Epidermal melanocyte (primary cell): ENCODE data around the gene RCN1.
"Not testable (repeated sequence)": the region's sequence is repeated elsewhere in the genome, so short reads cannot be mapped to it uniquely, and the experiment has no call there.

Experiments
- DNase-seq: peaks from one replicate; pipeline ENCODE4 v3.0.0; 2011; ENCODE audit warnings: low spot score; ENCODE audit not compliant: insufficient read length

Gene RCN1

DNA sequence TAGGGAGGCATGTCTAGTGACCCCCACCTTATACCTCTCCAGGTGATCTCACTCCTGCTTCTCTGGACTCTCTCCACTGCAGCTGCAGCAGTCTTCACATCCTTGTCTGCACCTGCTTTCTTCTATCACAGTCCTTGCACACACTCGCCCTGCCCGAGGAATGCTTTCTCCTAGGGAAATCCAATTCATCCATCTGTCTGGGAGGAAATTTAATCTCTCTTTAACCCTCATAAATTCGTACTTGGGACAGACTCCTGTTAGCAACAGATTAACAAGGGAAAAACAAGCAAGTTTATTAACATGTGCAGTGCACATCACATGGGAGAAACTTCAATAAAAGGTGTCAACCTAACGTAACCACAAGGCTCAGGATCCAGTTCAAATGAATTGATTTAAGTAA, 11.3 kb upstream of the RCN1 start:
- DNase-seq: no peak

DNA sequence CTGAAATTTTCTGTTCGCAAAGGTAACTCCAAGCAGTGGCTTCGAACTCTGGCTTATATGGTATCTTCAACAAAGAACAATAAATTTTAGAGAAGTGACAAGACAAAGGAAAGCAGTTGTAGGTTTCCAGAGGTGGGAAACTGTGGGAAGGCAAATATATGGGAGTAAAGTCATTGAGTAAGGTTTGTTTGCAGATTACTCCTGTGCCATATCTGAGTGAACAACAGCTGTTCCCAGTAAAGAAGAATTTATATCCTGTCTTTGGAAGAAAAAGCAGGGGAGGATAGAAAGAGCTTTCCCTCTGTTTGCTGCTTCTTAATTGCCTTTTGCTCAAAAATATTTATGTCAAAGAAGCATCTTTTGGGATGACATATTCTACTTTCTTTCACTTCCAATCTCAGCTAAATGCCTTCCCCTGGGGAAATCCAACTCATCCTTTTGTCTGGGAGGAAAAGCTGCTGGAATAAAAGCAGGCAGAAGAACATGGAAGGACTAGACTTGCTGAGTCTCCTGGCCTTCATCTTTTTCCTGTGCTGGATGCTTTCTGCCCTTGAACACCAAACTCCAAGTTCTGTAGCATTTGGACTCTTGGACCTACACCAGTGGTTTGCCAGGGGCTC, 10.4 kb upstream of the RCN1 start:
- no peak for DNase-seq

DNA sequence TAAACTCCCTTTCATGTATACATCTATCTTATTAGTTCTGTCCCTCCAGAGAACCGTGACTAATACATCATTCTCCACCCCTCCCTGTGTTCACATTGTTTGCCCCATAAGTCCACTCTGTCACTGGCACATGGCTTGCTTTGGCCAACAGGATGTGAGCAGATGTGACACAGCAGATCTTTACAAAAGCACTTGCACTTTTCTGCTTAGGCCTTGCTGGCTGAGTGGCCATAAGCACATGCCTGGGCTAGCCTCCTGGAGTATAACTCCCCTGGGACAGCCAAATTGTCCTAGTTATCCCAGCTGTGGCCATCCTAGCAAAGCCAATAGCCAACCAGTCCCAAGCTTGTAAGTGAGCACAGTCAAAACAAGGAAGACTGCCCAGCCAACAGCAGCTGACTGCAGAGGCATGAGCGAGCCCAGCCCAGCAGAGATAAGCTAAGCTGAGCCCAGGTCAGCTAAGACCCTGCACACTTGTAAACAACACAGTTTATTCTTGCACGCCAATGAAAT, 9.7 kb upstream of the RCN1 start:
- DNase-seq: no peak

DNA sequence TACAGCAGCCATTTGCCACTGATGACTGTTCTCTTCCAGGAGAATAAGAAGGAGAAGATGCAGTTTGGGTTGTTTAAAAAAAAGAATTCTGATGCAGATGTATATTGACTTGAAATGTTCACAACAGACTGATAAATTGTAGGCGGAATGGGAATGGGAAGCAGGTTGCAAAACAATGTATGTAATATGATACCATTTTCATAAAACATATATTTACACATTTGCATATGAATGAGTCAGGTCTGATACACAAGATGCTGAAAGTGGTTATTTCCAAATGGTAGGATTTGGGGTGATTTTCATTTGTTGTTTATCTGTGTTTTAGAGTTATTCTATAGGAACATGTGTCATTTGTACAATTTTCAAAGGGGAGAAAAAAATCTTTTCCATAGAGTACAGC, 9.0 kb upstream of the RCN1 start:
- DNase-seq: no peak

DNA sequence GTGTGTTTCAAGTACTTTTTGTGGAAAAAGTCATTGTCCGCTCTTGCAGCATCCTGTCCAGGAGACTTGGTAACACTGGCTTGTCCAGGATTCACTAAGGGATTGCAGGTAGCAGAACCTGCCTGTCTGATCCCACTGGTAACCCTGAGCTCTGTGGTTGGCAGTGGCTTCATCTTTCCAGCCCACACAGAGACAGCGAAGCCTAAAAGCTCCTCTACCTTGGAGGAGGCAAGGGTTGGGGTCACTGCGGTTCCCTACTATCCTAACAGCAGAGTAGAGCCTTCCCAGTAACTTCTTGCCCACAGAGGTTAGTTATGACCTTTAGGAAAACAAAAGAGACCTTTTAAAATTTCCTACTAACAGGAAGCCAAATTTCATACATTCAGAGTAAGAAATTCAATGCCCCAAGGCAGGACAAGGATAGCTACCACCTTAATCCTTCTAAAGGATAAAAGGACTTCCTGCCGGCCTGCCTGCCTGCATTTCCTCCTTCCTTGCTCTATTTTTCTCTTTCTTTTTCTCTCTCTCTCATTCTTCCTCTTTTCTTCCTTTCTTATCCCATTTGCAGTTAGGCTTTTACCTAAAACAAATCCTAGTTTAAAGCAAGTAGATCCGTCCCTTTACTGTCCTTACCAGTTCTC, 8.4 kb upstream of the RCN1 start:
- DNase-seq: no peak

DNA sequence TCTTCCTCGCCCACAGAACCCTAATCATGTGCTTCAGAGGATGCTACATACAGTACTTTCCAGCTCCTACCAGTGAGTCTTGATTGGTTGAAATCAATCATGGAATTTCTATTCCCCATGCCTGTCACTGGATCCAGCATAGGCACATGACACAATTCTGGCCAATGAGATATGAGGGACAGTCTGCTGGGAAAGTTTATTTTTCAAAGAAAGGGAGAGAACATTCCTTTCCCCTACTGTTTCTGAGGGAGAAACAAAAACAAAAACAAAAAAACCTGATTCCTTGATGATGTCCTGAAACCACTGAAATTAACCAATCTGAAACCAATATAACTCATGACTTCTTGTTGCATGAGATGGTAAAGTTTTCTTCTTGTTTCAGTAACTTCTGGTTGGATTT, 3.3 kb upstream of the RCN1 start:
- DNase-seq: no peak

DNA sequence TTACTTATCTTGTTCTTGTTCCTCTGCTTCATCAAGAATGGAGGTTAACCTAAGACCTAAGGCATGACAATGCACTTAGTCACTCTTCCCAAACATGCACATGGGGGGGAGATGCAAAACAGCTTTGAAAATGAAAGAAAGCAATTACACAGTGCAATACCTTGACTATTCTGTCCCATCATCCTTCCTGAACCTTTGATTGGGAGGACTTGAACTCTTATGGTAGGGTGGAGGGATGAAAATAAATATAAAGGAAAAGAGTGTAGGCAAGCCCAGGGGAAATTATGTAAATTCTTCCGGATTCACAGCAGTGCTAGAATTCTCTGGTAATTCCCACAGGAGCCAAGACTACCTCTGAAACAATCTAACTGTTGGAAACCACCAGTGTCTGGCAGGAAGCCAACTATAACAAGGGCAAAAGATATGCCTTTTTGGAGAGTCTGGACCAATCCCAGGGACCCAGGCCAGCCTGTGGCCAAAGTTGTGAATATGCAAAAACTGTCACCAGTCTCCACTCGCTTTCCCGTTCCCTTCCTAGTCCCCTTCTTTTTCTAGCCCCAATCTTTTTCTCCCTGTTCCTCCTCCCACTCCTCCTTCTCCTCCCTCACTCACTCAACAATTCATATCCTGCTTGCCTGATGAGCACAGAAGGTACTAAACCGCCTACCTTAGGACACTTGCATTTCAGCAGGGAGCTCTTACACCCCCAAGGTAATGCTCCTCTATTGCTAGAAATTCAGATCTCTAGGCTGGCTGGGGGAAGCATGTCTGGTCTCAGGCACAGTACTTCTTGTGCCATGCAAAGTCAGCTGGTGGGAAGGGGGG, 2.5 kb upstream of the RCN1 start:
- DNase-seq: no peak

DNA sequence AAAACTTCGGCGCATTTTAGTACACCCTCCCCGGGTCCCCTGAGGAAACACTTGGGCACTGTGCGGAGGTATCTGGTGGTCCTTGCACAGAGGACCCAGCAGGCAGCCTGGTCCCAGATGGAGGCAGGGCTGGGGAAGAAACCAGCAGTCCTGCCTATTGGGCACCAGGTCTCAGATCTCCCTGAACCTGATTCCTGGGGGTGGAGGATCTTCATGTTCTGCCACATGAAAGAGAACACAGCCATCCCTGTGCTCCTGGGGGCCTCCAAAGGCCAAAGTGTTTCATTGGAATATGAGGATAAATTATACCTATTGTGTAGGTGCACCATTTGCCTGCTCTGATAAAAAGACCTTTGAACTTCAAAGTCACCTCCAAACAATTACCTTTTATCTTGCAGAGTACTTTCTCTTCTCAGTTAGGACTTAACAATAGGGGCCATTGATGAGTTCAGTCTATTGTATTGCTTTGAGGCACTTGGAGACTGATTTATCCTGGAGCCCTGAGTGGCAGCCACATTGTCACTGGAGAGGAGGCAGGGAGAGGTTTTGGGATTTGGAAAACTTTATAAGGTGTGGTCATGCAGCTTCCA, 1.8 kb downstream of the RCN1 start:
- DNase-seq: no peak

DNA sequence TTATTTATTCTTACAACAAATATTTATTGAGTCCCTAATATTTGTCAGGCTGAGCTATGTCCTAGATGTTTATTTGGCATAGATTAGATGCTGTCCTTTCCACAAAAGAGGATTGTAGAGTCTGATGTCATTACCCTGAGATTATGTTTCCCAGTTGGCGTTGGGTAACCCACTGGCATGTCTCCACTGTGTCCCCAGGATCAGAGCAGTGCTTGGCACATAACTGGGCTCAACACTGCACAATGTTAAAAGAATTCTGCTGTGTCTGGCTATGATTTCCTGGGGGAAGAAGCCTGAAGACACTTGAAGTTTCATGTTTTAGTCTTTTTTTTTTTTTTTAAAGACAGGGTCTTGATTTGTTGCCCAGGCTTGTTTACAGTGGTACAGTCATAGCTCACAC, 4.0 kb downstream of the RCN1 start:
- DNase-seq: no peak

DNA sequence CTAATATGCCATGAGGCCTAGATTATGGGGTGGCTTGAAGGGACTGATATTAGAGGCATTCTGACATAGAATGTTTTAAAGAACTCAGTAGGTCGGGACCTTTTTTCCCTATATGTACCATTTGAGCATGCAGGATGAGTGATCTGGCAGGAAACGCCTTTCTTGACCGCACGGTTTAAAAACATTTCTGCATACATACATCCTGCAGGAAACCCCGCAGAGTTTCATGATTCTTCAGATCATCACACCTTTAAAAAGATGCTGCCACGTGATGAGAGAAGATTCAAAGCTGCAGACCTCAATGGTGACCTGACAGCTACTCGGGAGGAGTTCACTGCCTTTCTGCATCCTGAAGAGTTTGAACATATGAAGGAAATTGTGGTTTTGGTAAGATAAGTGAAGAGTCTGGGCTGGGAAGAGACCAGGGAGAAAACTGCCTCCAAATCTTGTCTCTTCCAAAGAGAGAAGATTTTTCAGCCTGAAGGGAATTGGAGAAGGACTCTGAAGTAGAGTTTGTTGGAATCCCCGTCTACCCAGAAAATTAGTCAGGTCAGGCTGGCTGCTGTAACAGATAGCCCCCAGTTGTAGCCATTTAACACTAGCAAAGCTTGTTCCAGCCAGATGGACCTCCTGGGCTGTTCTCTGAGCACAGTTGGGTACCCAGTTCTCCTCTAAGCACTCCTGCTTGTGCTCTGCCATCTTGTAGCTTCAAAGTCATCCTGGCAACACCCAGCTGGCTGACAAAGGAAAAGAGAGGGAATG, 7.4 kb downstream of the RCN1 start:
- no peak for DNase-seq

DNA sequence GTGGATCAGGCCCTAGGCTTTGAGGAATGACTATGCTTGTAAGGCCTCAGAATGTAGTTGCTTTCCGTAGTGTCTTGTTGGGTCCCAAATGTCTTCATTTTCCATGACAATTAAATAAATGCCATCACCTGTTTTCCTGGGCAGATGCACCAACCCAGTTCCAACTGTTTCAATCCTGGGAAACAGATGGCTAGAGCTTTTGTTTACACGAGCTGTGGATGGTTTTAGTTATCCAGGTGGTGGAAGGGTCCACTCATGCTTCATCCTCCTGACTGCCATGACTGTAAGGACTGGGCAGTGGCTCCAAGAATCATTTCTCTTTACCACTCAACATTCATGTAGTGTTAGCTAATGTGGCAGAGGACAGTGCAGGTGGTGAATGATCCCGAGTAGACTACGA, 8.6 kb downstream of the RCN1 start:
- DNase-seq: no peak

DNA sequence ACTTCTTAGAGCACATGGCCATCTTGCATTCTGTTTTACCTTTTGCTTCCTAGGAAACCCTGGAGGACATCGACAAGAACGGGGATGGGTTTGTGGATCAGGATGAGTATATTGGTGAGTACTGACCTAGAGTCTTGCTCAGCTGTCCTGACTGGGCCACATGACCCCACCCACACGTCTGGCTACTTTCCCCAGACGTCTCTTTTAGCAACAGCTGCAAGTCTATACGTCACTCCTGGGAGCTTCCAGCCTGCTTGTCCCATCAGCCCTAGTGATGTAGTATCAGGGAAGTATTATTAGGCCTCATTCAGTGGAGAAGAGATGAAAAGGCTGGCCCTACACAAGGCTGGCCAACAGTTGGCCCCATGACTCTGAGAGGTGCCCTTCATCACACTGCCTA, 9.6 kb downstream of the RCN1 start:
- no peak for DNase-seq

DNA sequence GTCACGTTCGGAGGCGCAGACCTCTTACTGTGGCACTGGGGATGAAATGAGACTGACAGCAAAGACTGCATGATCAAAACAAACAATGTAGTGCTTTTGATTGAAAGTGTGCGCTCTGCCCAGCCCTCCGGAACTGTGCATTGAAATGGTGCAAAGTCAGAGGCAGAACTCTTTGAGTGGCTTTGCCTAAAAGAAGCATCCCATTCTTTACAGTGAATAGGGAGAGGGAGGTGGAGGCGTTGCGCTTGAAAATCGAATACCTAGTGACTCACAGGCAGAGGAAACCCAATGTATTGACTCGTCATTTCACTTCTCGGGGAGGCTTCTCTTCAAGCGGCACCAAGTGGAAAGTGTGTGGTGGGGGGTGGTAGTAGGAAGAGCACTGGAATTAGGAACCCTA, 10.9 kb downstream of the RCN1 start:
- DNase-seq: no peak

DNA sequence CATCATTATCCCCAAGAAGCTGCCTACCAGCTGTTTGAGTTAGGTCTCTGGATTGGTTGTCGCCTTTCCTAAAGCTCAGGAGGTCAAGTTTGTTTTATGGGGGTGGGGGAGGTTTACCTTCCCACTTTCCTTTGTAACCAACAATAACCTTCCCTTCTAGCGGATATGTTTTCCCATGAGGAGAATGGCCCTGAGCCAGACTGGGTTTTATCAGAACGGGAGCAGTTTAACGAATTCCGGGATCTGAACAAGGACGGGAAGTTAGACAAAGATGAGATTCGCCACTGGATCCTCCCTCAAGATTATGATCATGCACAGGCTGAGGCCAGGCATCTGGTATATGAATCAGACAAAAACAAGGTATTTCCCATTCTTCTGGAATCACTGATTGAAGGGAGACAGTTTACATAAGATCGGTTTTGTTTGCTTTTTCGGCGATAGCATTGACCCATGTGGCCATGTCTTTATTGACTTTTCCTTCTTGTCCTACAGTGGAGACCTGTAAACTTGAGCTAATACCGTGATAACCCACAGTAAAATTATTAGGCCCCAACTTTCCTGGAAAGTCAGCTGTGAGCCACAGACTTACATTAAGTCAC, 12.3 kb downstream of the RCN1 start:
- DNase-seq: not testable (repeated sequence)

DNA sequence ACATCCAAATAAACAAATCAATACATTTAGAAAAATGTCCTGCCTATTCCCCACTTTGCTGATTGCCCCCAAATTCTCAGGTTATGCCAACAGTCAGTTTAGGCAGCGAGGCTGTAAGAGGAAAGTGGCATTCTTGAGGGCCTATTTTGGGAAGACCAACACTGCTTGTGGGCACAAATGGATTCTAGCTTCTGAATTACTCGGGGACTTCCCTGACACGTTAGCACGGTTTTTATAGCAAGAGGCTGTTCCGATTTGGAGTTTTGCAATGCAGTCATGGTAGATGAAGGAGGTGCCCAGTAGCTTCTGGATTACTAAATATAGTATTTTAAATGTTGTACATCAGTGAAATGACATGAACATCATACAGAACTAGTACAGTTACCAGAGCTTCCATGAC, 13.1 kb downstream of the RCN1 start:
- no peak for DNase-seq

DNA sequence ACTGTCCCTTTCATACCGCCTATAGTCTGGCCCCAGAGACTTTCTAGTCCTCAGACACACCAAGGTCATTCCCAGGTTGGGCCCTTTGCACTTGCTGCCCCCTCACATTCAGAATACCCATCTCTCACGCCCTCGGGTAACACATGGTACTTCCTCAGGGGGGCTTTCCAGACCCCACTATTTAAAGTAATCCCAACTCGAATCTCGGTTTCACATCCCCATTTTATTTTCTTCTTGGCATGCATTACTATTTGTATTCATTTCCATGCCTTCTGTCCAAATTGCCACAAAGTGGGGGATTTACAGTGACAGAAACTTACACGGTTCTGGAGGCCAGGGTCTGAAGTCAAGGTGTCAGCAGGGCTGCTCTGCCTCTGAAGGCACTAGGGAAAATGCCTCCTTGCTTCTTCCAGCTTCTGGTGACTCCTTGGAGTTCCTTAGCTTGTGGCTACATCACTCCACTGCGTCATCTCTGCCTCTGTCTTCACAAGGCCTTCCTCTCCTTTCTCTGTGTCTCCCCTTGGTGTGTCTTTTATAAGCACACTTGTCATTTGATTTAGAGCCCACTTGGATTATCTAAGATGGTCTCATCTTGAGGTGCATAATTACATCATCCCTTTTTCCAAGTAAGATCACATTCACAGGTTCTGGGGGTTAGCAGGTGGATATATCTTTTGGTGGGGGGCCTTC, 15.1 kb downstream of the RCN1 start:
- DNase-seq: no peak

DNA sequence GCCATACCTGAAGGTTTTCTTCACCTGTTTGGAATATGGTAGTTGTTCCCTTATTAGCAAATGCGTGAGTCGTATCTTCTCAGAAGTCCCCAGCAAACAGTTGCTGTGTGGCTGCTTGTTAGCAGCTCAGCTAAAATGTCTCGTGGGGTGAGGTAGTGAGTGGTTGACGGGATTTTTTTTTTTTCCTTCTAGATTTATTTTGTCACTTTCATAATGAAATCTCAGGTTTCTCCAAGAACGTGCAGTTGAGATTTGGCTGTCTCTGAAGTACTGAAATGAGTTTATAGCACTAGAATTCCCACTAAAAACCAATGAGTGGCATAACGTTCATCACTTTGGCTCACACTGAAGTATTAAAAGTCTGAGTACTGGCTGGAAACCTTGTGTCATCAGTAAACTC, 16.8 kb downstream of the RCN1 start:
- no peak for DNase-seq

DNA sequence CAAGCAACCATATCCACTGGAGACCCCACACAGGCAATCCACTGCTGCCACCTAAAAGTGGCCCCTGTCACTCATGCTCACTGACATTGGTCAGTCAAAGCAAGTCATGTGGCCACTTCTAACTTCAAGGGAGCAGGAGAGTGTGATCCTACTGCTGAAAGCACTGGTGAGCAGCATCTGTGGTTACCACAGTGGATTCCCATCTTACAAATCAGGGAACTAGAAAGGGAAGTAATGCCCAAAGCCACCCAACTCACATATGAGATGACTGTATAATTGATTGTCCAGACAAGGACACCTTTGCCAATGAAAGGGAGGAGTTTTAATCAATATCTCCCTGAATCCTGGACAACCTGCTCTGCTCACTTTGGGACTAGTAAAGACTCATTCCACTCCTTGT, 17.7 kb downstream of the RCN1 start:
- DNase-seq: no peak

DNA sequence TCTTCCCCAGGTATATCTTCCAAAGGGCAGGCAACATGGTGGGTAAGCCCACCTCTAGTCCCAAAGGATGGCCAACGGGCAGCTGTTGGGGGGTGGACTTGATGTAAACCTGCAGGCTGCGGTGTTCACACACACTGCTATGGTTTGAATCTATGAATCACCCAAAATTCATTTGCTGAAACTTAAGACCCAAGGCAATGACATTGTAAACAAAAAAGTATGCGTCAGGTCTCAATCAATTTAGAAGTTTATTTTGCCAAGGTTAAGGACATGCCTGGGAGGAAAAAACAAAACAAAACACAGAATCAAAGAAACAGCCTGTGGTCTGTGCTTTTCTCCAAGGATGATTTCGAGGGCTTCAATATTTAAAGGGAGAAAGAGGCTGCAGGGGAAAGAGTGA, 18.3 kb downstream of the RCN1 start:
- DNase-seq: no peak

DNA sequence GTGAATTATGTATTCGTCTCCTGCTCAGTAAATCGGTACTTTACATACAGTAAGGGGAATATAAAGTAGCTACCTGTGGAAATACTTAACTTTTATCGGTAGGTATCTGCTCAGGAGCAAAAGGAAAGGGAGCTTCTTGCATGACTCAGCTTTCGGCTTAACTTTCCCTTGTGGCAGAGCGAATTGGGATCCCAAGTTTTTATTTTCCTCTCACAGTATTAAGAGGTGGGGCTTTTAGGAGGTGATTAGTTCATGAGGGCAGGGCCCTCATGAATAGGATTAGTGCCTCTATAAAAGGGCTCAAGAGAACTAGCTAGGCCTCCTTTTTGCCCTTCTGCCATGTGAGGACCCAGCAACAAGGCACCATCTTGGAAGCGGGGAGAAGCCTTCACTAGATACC, 18.7 kb downstream of the RCN1 start:
- DNase-seq: no peak
